ENCODE data around the gene TSHR.
A peak's percentile ranks its signal among the peaks of the same experiment; 100 is the strongest.
"Not testable (repeated sequence)": the region's sequence is repeated elsewhere in the genome, so short reads cannot be mapped to it uniquely, and the experiment has no call there.

Gene TSHR

DNA sequence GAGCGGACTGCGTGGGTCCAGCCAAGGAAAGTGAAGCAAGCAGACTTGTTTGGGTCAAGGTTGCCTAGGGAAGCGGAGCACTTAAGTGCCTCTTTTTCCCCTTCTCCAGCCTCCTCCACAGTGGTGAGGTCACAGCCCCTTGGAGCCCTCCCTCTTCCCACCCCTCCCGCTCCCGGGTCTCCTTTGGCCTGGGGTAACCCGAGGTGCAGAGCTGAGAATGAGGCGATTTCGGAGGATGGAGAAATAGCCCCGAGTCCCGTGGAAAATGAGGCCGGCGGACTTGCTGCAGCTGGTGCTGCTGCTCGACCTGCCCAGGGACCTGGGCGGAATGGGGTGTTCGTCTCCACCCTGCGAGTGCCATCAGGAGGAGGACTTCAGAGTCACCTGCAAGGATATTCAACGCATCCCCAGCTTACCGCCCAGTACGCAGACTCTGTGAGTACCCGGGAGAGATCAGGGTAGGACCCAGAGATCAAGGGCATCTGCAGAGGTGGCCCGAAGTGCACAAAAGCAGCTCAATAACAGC, at the start of gene TSHR:
Gene TSHR, plus strand, starts transcription at position 206 of the 526 bp plus-strand sequence. Its CDS starts 60 bp downstream, at position 266.
- no peak for DNase-seq

DNA sequence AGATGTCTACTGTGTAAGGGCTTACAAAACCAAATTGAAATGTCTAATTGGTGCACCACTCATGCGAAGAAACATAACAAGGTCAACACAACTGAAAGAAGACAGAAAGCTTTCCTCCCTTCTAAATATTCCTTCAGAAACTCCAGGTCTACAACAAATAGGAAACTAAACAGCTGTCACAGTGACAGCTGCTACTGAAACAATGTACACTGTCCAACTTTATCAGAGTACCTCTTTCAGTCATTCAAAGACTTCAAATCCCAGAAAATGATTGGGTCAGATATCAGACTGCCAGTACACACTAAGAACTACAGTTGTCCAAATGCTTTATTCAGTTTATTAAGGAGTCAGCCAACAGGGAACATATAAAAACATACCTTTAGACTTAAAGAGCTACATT, 49.1 kb upstream of the TSHR start:
- no peak for DNase-seq

DNA sequence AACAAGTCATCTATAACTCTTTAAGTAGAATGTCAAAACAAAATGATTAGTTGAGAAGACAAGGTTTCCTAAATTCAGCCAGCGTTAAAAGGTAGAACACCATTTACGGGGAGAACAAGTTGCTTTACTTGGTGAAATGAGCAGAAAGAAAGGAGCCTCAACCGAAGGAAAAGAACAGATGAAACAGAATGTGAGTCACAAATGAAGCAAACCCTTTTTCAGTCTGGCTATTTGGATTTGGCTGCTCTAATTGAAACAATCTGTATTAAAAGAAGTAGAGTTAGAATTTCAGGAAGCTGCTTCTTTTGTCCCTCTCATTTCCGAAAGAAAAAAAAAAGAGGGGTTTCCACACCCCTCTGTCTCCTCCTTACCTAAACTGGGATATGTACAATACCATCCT, 48.5 kb upstream of the TSHR start:
- no peak for DNase-seq

DNA sequence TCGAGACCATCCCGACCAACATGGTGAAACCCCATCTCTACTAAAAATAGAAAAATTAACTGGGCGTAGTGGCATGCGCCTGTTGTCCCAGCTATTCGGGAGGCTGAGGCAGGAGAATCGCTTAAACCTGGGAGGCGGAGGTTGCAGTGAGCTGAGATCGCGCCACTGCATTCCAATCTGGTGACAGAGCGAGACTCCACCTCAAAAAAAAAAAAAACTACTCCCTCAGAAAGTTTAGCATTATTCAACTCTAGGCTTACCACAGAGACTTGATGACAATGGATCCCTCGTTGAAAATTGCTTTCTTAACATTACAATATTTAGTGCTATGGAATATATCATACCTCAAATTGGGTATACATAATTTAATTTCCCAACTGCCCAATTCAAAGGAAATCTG, 43.4 kb upstream of the TSHR start:
- DNase-seq = not testable (repeated sequence)

DNA sequence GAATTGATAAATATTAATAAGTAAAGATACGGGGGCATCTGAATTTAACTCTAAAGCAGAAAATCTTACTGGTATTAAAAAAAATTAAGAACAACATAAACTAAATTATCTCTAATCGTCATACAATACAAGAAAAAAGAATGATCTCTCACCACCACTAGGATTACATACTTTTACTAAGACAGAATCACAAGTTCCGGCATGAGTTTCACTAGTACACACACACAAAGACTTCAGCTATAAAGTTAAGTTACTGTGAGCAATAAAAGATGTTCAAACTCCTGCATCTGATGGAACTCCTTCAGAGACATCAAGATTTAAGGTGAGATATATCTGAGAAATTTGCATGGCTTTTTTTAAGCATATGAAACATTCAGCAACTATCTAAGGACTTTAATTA, 35.8 kb upstream of the TSHR start:
- DNase-seq = no peak

DNA sequence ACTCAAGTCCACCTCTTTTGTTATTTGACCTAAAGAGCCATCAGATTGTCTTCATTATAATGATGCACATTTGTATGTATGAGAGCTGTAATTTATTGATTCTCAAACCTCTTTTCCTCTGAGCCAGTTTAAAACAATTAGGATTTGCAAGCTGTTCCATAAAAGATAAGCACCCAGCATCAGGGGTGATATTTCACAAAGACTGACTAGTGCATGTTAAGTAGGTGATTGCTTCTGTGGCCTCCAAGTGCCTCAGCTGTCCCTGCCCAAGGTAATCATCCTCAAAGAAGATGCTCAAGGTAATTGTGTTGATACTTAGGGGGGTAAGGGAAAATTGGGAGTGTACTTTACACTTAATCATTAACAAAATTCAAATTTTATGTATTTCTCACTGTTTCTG, 32.1 kb upstream of the TSHR start:
- DNase-seq = no peak

DNA sequence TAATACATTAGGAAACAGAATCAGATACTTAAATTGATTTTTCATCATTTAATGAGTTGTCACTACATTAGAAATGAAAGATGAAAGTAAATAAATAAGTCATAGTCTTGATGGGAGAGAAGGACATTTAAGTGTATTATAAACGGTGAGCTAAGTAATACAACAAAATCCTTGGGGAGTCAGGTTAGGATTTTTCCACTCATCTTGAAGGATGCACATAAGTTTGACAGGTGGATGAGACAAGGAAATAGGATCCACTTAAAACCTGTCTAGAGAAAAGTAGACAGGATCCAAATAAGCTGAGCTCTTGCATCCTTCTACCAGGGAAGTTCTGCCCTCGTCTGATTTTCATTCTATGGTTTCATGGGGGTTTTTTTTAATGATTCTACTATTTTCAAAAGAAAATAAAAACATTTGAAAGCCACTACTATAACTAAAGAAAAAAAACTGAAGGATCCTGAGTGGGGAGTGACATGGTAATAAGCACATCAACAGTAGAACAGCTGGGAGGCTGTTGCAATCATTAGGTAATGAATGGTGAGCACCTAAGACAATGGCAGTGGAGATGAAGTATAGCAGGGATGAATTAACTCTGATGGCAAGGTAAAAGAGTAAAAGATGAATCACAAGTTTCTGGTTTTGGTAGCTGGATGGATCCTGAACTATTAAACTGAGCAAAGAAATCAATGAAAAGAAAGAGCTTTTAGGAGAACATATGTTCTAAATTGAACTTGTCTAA, 30.9 kb upstream of the TSHR start:
- DNase-seq = no peak

DNA sequence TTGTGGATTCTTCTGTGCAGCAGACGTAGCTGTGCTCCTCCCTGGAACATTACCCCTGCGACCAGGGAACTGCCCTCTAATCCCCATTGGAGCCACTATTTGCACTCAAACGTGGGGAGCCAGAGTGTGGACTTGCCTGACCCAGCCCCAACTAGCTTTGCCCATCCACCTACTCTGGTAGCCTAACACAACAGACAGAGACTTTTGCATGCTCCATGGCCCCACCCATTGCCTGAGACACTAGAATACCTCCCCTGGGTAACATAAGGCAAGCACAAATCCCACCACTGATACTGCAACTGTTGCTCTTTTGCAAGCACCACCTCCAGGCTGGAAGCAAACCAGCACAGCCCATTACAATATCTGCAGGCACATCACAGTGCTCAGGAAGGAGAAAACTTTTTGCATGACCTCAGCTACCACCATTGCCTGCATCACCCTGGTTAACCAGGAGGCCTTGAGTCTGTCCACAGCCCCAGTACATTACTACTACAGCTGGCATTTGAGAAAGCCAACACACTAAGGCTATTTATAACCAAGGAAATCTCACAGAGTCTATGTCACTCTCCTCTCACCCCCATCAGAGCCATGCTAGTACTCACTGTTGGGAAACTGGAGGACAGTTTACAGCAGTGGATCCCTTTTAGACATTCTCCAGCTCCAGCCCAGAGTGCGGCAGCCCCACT, 28.9 kb upstream of the TSHR start:
- no peak for DNase-seq

DNA sequence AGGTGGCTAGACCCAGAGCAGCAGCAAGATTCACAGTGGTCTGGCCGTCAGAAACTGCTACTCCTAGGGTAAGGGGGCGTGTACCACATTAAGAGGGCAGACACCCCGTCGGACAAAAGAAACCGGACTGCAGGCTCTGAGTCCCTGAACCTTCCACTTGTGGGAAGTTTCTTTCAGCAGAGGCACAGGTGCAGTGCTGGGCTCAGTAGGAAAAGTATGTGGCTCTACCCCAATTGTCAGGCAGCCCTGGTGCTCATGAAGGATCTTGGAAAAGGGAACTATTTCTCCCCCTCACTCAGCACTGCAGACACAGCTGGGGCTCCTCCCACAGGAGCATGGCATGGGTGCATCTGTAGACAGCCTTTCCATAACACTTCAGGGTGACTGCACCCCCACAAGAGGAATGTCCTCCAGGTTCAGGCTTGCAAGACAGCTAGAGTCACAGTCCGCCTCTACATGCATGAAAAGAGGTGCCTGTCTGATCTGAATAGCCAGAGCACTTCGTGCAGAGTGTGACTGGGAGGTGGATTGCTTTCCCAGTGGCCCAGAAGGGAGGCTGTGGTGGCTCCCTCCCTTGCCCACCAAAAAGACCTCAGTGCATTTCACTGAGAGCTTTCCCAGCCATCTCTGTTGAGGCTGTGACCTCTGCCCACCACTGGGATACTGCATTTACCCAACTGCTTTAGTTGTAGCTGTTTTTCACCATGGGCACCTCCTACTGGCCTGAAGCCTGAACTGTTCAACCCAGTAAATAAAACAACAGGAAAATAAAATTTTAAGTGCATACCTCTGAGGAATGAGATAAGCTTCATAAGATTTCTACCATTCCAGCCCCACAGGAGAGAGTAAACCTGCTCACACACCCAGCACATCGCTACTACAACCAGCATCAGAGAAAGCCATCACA, 28.1 kb upstream of the TSHR start:
- DNase-seq = no peak

DNA sequence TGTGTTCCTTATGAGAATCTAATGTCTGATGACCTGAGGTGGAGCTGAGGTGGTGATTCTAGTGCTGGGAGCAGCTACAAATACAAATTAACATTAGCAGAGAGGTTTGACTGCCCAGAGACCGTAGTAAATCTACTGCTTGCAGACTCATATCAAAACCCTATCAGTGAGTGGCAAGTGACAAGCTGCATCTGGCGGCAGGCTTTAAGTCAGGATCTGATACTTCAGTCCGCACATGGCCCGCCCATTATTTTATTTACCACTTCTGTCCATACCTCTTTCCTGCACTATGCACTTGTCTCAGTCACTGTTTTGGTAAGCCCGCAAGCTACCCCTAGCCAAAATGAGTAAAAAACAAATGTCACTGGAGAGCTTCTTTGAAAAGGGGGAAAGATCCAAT, 25.3 kb upstream of the TSHR start:
- DNase-seq = no peak

DNA sequence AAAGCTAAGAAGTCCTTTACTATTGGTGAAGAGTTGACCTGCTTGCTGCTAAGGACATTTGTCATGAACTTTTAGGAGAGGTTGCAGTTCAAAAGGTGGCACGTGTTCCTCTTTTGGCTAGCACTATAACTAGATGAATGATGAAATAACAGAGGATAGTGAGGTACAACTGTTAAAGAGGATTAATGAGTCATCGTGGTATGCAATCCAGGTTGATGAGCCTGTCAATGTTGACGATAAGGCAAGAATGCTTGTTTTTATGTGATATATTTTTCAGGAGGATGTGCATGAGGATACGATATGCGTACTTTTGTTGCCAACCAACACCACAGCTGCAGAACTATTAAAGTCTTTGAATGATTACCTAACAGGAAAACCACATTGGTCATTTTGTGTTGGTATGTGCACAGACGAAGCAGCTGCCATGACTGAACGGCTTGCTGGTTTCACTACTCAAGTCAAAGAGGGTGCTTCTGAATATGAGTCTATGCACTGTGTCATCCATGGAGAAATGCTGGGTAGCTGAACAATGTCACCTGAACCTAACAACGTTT, 24.5 kb upstream of the TSHR start:
- DNase-seq = no peak

DNA sequence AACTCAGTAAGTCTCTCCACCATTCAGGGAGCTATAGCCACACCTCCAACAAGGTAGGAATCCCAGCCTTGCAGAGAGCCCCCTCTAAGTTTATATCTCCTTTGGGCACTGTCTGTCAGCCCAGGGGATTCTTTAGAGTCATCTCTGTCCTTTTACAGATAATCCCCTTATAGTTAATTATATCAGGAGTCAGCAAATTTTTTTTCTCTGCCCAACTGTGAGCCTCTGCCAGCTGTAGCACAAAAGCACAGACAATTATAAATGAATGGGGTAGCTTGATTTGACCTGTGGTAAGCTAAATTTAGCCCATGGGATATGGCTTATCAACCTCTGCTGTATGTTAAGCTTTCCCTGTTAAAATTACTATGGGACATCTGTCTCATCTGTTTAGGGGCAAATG, 22.1 kb upstream of the TSHR start:
- DNase-seq = no peak

DNA sequence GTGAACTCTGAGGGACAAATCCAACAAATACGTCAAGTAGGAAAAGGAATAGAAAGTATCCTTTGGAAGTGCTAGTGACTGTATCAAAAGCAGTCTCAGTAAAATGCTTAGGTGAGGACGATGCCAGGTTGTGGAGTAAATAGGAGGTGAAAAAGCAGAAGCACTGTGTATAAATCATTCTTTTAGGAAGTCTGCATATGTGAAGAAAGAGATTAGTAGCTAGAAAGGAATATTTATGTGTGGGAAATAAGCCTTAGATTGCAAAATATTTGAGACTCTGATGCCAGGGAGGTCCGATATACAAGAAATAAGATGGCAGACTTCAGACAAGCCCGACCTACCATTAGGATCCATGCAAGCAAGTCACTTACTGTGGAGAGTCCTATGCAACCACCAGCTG, 21.7 kb upstream of the TSHR start:
- DNase-seq = no peak

DNA sequence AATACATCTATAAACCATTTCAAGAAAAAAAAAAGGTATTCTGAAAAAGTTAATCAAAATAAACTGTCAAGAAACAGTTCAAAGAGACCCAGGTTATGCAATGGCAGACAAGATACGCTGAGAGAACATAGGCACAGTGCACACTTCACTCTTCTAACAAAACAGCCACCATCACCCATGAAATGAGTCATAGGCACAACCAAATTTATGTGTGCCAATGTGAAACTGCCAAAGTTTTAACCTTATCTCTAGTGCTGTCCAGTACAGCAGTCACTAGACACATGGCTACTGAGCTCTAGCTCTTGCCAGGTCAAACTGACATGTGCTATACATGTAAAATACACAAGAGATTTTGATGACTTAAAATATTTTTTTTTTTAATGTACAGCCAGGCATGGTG, 15.3 kb upstream of the TSHR start:
- no peak for DNase-seq

DNA sequence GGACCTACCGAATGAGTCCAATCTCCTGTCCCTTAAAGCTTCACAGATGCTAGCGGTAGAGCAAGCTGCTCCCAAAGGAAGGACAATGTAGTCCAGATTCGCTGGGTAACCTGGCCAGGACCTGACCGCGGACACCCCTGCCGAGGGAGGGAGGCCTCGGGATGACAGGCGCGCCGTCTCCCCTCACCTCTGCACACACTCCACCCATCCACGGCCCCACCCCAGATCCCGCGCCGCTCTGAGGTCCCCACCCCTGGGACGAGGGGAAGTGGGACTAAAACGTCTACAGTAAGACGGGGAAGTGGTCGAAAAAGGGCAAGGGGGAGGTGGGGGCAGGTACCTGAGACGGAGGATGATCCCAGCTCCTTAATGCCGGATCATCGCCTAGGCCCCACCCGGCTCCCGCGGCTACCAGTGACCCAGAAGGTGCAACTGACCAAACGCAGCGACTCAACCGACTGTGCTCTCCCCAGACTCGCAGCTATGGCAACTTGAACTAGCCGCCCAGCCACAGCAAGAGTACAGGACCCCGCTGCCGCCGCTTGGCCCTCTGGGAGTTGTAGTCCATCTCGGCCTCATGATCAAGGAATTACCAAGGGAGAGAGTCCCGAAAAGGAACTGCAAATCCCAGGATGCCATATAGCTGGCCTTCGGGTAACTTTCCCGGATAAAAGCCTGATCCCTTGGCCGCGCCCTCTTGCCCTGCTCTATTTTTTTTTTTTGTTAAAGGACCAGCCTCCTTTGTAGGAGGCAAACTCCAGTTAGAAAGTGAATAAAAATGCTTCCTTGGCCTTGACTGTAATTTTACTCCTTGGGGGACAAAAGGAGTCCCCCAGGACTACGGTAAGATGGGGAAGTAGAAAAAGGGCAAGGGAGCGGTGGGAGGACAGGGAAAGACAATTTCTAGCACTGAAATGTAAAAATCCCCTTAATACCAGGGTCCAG, 13.9 kb upstream of the TSHR start, which contains the start of gene CEP128:
Gene CEP128, minus strand, starts transcription at position 498 of the 945 bp plus-strand sequence.
- peak; percentile 96 to 97 for DNase-seq

DNA sequence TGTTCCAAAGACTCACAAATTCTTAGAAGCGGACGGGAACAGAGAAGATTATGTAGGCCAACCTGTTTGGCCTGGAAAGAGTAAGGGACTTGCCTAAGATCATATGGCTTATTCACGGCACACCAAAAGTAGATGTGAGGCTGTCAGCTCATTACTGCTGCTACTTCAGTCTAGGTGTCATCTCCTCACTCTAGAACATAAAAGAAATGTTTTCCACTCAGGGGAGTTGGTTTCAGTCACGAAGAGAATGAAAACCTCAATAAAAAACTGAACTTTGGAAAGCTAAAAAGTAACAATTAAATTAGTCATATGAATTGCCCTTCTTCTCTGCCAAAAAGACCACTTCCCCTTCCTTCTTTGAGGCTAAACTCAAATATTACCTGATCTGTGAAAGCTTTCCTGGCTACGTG, 13.2 kb upstream of the TSHR start:
- DNase-seq = no peak

DNA sequence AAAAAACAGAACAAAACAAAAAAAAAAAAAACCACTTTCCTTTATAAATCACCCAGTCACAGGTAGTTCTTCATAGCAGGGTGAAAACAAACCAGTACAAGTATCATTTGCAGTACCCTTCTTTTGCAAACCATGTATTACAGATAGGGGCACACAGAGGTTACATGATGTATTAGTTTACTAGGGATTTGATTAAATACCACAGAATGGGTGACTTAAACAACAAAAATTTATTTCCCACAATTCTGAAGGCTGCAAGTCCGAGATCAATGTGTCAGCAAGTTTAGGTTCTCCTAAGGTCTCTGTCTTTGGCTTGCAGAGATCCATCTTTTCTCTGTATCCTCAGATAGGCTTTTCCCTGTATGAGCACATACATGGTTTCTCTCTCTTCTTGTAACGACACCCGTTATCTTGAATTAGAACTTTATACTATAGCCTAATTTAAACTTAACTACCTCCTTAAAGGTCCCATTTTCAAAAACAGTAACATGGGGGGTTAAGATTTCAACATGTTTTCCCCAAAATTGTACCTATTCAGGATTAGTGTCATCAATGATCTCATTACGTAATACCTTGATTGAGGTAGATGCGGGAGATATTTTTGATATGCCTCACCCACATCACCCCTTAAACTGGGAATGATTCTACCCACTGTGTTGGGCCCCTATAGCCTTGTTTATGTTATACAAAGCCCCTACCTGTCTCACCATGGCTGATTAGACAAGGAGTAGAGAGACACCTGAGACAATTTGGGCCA, 10.4 kb upstream of the TSHR start:
- no peak for DNase-seq

DNA sequence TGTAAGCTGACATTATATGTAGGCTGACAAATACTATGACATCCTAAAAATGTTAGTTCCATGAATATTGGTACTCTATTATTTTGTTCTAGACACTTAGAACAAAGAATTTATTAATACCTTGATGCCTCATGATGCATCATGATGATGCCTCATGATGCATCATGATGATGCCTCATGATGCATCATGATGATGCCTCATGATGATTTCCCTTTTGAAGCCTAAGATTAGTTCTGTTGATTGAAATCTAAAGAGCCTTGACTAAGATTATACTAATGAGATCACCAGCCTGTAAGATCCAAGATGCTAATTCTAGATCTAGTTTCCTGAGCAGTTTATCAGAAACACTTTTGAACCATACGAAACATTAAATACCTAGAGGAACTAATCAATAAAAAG, 9.2 kb upstream of the TSHR start:
- no peak for DNase-seq

DNA sequence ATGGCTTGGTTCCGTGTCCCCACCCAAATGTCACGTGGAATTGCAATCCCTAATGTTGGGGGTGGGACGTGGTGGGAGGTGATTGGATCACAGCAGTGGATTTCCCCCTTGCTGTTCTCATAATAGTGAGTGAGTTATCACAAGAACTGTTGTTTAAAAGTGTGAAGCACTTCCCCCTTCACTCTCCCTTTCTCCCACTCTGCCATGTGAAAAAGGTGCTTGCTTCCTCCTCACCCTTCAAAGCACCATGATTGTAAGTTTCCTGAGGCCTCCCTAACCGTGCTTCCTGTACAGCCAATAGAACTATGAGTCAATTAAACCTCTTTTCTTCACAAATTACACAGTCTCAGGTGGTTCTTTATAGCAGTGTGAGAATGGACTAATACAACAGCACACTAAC, 8.6 kb upstream of the TSHR start:
- no peak for DNase-seq

DNA sequence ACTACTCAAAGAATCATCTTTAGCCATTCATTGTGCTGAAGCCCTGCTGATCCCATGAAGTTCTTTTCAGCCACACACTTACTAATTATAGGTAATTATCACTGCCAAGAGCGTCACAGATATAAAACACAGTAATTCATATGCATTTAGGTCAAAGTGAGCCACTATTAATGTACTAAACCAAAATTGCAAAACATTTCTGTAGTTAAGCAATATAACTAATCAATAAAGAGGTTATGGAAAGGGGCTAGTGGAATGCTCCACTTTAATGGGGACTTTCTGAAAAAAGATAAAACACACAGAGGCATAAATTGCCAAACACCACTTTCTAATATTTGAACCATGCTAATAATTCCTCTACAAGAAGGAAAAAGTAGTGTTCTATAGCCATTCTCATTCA, 7.1 kb upstream of the TSHR start:
- no peak for DNase-seq

DNA sequence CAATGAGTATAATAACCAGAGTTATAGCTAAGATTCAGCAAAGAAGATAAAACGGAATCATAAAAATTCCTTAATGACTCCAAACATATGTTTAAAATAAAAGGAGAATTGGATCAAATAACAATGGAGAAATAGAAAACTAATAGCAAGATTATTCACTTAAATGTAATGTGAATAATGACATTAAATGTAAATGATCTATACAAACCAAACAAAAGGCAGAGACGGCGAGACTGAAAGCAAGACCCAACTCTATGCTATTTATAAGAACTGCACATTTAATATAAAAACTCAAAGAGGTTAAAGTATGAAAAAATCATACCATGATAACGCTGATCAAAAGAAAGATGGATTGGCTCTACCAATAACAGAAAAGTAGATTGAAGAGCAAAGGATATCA, 3.9 kb upstream of the TSHR start:
- no peak for DNase-seq
